T follicular helper cell (primary cell): ENCODE data around the gene TAPT1.

ENCODE experiments used
- DNase-seq: peaks from one replicate; pipeline ENCODE4 v3.0.0-alpha.2; 2020; ENCODE audit warnings: low read depth

TAPT1 gene

GRCh38 chr4:16133406-16133805, 92.9 kb downstream of the TAPT1 start:
- no peak for DNase-seq

- DNase-seq: no peak
These were observed 95.0 kb downstream of the TAPT1 start for GRCh38 chr4:16131293-16131692.

- DNase-seq: no peak
These were observed 96.9 kb downstream of the TAPT1 start for GRCh38 chr4:16129336-16129735.

DNA sequence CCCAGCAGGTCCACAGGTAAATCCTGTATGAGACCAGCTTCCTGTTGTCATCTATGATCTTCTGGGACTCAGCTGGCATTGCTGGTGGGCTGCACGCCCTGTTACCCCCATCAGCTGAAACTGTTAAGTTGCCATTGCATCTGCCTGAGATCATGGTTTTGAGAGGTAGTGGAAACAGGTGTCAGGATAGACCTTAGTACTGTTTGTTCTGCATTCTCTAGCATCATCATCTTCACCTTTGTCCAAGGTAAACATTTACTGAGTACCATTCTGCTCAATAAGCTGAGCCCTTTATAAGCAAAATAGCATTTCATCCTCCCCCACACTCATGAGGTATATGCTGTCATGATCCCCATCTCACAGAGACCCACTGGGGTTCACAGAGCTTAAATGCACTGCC, 99.6 kb downstream of the TAPT1 start:
- no peak for DNase-seq

GRCh38 chr4:16125571-16126445, 100.5 kb downstream of the TAPT1 start:
- DNase-seq: no peak

DNA sequence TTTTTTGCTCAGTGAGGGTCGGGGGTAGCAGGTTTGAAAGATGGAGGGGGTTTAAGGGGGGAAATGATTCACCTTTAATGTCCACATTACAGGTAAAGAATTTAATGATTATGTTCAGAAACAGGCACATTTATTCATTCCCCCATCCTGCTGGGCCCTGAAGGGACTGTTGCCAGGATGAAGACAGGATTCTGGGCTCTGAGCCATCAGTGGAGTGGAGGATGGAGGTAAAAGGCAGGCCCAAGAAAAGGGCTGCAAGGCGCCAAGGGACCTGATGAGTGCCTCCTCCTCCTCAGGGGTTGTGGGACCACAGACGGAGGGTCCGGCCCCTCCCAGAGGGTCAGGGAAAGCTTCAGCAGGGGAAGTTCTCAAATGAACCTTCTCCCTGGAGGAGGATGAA, 102.0 kb downstream of the TAPT1 start:
- DNase-seq: no peak

DNA sequence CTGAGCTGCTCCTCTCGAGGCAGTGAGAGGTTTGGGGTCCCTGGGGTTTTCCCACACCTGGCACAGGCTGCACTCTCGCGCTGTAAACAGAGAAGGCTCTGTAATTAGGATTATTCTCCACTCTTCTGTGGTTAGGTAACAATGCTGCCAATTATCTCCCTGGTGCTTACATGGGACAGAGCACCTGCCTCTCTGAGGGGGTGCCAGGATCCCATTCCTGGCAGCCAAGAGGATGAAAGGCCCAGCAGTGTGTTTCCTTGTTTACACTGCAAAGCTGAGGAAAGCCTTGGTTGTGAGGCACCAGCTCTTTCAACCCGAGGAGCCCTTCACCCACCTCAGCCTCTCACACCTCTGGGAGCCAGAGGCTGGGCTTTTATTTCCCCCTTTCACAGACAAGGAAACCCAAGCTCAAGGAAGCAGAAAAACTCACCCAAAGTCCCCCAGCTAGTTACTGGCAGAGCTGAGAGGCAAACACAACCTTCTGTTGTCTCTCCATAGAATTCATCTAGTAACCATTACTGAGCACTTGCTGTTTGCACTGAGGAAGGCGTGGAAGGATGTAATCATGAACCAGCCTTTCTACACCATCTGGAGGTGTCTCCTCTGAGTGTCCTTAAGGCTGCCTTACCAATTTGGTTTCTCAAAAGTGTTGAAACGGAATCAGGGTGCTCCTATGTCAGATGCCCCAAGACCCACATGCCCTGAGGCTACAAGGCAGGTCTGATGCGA, 102.8 kb downstream of the TAPT1 start:
- no peak for DNase-seq

DNA sequence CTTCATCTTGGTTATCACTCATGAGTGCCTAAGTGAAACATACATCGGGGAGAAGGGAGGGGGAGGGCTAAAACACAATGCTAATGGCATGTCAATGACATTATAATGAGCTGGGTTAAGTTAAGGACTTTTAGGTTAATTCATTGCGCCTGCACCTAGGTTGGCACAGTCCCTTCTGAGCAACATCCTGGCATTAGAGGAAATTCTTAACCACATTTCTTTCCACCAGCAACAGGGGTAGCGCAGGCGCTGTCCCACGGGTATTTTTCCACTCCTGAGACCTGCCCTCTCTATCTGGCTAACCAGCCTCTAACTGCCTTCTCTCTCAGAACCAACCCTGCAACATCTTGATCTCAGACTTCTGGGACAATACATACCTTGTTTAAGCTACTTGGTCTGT, 103.5 kb downstream of the TAPT1 start:
- no peak for DNase-seq

GRCh38 chr4:16122308-16122711, 104.0 kb downstream of the TAPT1 start:
- no peak for DNase-seq

GRCh38 chr4:16120720-16121119, 105.6 kb downstream of the TAPT1 start:
- DNase-seq: no peak

DNA sequence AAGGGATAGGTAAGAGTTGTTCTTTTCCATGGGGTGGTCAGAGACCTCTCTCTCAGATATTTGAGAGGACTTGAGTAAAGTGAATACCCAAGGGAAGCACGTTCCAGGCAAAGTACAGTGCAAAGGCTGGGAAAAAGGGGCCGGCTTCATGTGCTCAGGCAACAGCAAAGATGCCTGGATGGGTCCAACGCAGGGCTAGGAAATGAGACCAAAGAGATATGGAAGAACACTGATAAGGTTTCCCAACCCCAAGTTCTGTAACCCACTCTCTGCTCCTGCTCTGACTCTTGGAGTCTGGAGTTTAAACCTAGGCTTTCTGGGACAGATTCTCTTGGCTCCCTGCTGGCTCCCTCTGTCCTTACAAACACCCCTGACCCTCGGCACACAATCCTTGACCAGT, 106.3 kb downstream of the TAPT1 start:
- no peak for DNase-seq

DNA sequence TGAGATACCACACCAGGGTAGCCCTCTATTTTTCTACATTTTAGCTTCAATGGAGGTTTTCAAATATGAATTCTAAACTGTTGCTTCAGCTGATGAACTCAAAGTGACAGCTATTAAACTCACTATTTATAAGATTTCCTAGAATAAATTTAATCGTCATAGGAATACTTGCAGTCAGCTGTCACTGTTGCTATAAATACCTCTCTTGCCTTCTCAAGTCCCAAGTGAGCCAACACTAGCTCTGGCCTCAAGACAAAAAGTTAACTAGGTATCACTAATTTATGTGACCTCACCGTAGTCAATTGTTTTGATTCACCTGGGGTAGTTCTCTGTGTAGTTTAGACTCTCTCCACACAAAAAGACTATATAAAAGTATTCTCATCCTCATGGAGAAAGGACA, 108.2 kb downstream of the TAPT1 start:
- DNase-seq: no peak

DNA sequence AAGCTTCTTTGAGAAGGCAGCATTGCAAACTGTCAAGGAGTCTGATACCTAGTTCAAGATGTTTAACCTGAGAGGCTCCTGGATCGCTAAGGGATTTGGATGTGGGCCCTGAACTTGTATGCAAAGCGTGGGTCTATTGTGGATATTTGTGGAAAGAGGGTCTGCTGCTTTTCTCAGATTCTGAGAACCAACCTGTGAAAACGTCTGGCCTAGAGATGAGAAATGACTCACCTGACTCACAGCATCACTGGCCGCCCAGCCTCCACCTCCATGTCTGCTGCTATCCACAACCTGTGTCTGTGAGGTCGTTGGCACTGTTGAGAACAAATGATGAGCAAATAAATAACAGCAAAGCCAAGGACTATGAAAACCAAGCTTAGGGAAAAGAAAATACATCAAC, 109.1 kb downstream of the TAPT1 start:
- DNase-seq: no peak

- DNase-seq: no peak
These were observed 109.7 kb downstream of the TAPT1 start for GRCh38 chr4:16116493-16116990.

DNA sequence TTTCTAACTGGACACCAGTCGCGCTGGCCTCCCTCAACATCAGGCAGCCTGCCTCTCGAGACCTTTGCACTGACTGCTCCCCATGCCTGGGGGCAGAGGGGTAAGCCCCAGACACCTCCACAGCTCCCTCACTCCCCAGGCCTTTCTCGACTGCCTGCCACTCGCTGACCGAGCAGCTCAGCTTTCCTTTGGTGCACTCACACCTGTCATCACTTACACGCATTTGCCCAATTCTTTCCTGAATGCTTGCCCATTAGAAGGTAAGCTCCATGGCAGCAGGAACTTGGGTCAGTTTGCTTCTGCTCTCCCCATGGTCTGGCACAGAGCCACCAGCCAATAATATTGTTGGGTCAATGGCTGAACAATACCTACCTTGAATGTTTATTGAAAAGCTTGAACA, 110.3 kb downstream of the TAPT1 start:
- no peak for DNase-seq

- DNase-seq: no peak
These were observed 111.7 kb downstream of the TAPT1 start for GRCh38 chr4:16114546-16114945.

DNA sequence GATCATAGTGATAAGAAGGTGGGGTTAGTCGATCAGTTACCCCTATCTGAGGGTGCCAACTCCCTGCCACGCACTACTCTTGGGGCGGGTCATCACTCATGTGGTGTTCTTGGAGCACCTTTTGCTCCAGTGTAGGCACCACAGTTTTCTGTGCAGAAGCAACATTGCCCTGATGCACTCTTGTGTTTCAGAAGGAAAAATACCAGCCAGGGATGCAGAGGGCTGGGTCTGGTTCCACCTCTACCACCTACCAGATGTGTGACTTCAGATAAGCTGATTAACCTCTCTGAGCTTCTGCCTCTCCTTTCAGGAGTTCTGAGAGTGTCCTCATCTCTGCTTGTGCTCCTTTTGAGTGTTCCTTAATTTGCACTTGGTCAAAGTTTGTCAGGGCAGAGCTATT, 112.5 kb downstream of the TAPT1 start:
- no peak for DNase-seq

DNA sequence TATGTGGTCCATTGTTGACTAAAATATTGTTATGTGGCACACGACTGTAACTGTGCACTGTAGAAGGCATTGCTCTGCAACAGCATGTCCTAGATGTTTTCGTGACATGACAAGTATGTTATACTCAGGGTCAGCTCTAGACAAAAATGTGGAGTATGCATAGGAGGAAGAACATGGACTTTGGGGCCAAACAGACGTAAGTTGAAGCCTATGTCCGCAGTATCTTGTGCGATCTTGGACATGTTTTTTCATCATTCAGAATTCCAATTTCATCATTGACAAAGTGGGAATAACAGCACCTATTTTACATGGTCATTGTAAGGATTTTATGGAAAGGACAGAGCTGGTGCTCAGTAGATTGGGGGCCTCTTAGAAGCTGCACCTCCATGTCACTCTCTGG, 114.7 kb downstream of the TAPT1 start:
- no peak for DNase-seq

DNA sequence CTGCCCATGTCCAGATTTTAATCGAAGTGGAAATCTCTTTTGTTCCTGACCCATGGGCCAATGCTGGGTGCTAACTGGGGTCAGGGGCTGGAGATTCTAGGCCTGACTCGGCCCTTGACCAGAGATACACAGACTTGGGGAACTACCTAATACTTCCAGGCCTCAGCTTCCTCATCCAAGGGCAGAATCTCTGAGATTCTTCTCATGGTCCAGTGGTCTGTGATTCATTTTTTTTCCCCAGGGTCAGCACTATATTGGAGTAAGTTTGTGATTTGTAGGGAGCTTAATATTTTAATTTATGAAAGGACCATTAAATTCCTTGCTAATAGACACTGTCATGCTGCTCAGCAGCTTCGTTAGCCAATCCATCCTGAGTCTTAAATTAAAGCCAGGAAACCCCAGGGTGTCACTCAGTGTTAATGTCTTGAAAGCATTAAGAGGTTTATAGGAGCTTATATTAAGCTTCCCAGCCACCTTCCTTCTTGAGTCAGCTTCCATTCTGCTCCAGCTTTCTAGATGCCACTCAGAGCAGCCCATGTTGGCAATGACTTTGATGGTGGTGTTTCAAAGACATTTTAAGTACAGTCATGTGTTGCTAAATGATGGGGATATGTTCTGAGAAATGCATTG, 115.5 kb downstream of the TAPT1 start:
- no peak for DNase-seq
